ENCODE data around the gene OSBPL5. TPM values are rescaled to one million over a fixed set of nuclear protein-coding genes. Genes with fewer than 3 reads are reported as not detected.
A peak's percentile ranks its signal among the peaks of the same experiment; 100 is the strongest.

The OSBPL5 gene
- total and polyA plus RNA-seq, 9 of the 15 experiments (the other 6 are each of a cell fraction or from before 2014, with no cell fraction given) = 0.06 to 14.8 (median 3.2) TPM

- TF ChIP-seq ZNF639 (CRISPR knock-in tag; conservative IDR thresholded peaks at IDR 0.05 in 1 of 2, IDR thresholded peaks at IDR 0.05 in 1 of 2) (0 out of 4 replicates have a peak, but pooled peaks of 1 of the 2 experiments have one; percentile 21), MAX (CRISPR knock-in tag; IDR thresholded peaks at IDR 0.05) (peak; percentile 85), TBP (optimal IDR thresholded peaks at IDR 0.05; ENCODE audit: low read depth, low read length) (peak; percentile 63), MEF2D (tag; conservative IDR thresholded peaks at IDR 0.05; ENCODE audit: low read depth) (no peak), CBFA2T3 (IDR thresholded peaks at IDR 0.05) (no peak), ZNF592 (IDR thresholded peaks at IDR 0.05) (peak; percentile 80), REST (IDR thresholded peaks at IDR 0.05; ENCODE audit: borderline replicate concordance) (no peak), REST (CRISPR knock-in tag; IDR thresholded peaks at IDR 0.05; ENCODE audit: low read depth) (0 out of 2 replicates have a peak, but pooled peaks have one; percentile 32), CEBPB (tag; IDR thresholded peaks at IDR 0.05) (peak; percentile 97)
Measured at GRCh38 chr11:3057069-3057963, 107.8 kb downstream of the OSBPL5 start, which contains the start of gene CARS1 (continued).
